GM19455 (cell line): ENCODE data around the gene FSTL5.

ENCODE experiments used
- ATAC-seq: cut with Tn5 transposase; IDR thresholded peaks from one replicate; pipeline ENCODE4 v1.9.1; 2021; ENCODE audit not compliant: unreplicated experiment

Gene FSTL5

DNA sequence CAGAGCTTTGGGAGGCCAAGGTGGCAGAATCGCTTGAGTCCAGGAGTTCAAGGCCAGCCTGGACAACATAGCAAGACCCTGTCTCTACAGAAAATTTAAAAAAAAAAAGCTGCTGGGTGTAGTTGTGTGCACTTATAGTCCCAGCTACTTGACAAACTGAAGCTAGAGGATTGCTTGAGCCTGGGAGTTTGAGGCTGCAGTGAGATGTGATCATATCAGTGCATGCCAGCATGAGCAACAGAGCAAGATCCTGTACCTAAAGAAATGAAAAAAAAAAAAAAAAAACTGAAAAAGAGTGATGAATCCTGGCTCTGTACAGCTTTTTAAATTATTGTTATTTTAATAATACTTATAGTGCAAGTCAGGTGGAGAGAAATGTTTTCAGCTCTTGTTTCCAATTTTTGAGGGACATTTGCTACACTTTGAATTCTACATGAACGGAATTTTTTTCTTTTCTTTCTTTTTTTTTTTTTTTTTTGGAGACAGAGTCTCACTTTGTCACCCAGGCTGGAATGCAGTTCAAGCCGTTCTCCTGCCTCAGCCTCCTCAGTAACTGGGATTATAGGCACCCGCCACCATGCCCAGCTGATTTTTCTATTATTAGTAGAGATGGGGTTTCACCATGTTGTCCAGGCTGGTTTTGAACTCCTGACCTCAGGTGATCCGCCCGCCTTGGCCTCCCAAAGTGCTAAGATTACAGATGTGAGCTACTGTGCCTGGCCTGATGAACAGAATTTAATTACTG lies 215.6 kb downstream of the FSTL5 start:
- ATAC-seq: no peak

DNA sequence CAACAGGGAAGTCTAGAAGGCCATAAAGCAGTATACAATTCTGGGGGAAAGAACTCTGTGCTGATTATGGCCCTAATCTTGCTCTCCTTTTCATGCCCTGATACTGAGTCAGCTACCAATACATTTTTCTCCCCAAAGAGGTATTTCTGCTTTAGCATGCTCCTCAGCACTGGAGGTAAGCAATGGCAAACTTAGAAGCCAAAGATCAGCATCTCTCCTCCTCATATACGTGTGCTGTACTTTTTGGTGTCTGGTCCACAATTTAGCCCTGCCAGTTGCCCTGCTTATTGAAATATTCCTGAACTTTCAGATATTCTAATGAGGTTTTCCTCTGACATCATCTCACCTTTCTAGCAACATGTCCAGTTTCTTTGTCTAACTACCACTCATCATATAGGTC lies 226.2 kb downstream of the FSTL5 start:
- no peak for ATAC-seq

DNA sequence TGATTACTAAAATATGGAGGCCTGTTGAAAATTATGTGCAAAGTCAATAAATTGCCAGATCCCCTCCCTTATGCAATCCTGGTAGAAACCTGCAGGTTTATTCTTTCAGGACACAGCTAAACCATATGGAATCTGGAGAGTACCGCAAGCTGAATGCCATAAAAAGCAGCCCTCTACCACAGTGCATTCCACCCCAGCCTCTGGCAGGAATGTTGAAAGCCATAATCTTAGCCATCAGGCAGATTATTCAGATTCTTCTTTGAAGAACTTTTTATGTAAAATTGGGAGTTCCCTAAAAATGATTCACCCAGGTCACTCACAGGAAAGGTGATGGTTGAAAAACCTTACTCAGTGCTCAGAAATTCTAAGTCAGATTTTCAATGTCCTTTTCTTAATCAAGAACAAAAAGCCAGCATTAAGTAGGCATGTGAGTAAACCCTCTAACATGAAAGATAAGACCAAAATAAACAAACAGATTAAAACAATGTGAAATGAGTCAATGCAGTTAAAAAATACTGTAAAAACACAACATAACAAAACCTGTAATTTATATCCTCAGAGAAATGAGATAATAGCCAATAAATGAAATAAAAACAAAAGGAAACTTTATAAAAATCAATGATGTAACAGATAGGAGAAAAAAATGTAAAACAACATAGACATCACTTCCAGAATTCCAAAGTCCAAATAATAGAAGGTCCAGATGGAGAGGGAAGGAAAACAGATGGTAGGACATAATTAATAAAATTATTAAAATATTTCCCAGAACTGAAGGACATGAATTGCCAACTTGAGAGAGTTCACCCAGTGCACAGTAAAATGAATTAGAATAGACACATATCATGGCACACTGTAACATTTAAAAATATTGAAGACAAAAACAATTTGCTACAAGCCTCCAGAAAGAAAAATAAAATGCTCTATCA lies 226.9 kb downstream of the FSTL5 start:
- no peak for ATAC-seq

DNA sequence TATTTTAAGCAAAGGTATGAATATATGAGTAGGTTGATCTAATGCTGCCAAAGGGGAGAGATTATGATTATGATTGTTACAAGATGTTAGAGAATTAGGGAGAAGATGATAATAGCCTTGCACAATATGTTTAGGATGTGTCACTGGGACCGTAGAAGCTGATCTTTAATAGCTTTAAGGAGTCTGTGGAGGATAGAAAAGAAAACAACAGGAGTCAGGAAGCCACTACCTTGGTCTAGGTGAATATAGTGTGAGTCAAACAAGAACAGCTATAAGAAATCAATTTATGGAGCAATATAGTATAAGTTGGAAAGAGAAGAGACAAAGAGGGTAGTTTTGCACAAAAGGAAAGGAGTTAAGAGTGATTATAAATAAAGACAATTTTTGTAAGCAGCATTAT lies 232.7 kb downstream of the FSTL5 start:
- ATAC-seq: no peak

DNA sequence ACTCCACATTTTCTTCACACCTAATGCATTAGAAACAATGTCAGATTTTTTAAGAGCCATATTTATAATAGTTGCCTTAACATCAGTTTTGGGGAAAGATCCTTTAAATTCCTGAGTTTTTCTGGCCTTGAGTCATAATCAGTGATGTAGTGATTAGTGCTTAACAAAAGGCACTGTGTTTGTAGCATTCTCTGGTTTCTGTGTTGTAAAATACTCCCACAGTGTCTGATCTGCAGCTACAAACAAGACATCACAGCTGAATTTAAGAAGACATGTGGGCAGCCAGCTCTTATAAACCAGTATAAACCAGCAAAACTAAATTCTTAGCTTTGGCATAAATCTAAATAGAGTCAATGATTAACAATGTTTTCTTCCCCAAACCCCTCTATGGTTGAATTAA lies 233.8 kb downstream of the FSTL5 start:
- ATAC-seq: no peak

DNA sequence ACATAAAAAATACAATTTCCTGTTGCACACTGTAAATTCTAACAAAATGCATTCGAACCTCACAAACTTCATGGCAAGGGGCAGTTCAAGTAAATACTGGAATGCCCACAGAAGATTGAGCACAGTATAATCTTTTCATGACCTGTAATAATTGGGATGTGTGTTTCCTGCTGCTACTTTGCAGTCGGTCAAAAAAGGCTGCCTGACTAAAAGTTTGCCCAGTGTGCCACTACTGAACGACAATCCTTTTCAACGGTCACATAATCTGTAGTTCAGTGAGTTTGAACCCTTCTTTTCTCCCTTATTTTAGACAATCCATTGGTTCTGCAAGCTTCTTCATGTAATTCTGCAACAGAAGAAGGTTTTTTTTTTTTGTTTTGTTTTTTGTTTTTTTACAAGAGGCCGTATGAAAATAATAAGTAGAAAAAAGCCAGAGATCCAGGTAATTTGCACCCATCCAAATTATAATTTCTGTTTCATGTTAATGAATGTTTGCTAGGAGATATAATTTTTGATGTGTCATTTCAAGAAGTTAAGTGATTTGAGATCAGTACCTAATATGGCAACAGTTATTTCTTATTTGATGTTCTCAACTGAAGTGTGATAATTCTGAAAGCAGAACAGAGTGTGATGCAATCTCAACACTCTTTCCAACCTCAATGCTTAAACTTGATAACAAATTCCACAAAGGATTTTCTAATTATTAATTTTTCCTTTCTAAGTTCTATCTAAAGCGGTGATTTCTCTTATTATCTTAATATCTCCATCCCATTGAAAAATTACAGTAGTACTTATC lies 237.6 kb downstream of the FSTL5 start:
- no peak for ATAC-seq

DNA sequence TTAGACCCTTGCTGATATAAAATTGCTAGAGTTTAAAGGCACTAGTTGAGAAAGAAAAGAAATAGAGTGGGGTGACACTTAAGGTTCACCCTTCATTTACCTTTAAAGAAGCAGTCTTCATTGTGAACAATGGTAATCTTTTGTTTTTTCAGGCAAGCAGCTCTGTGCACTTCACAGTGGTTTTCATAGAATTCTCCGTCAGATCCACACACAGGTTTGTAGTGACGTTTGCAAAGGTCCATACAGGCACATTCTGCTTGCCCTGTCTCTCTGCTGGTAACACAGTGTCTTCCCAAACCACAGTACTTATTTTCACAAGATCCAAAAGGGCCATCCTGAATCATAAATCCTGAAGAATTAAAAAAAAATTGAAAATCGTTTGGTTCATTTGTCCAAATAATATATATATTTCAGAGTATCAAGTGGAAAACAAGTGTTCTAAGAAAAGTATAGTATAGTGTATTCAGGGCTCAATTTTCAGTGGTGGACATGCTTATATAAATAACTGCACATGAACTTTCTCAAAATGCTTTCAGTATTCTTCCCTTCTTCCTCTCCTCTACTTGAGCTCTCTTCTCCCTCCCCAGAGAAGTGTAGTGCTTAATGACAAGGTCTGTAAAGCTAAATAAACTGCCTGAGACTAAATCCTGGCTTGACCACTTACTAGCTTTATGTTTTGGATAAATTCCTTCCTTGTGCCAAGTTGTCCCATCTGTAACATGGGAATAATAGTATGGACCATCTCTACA lies 243.3 kb downstream of the FSTL5 start:
- no peak for ATAC-seq

DNA sequence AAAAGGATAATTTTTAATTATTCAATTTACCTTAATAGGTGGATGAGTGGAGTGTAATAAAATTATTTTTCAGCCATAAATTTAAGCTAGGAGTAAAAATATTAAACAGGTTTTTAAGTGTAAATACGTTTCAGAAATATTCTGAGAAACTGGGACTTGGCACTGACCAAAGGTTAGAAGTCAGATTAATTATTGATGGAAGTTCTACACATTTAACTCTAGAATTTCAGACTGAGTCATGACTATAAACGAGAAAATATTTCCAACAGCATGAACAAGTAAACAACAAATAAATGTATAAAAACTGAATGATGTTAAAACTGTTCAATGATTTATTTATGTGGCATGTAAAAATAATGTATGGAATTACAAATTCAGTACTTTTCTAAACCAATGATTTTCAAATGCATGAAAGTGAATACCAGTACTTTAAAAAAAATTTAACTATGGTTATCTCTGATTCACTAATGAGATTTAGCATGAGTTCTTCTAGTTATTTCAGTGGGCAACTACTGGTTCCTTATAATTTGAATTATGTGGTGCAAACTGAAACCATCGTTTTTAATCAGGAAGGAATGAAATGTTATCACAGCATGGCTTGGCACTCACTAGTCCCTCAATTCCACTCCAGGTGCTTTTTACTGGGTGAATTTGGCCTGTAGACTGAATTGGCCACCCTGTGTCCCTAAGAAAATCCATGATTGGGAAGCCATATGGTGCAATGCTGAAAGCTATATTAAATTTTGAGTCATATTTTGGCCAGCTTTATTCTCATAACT lies 244.2 kb downstream of the FSTL5 start:
- ATAC-seq: no peak

DNA sequence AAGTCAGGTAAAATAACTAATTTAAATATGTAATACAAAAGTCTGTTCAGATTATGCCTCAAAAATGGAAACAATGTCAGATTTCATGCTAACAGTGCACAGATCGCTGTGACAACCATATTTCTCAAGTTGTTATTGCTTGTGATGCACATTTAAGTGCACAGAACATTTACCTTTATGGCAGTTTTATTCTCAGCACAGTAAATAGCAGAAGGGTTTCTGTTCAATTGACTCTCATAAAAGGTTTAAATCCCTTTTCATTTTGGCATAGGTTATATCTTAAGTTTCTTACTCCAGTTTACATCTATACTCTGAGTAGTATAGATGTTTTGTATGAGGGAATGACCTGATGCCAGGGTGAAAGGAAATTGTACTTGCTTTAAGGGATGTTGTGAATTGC lies 247.8 kb downstream of the FSTL5 start:
- ATAC-seq: no peak

DNA sequence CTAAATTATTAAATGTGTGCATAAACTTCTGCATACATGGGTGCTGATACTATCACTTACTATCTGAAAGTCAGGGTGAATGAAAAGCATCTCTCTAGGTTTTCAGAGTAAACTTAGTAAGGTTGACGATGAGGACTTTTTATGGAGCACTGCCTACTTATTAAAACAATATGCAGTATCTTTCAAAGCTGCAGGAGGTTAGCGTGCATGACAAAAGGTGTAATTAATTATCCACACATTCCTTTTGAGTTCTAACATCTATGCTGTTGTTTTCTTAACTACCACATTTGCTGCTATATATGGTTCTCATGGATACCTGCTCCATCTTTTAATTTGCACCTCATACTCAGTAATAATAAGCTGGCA lies 256.2 kb downstream of the FSTL5 start:
- no peak for ATAC-seq

DNA sequence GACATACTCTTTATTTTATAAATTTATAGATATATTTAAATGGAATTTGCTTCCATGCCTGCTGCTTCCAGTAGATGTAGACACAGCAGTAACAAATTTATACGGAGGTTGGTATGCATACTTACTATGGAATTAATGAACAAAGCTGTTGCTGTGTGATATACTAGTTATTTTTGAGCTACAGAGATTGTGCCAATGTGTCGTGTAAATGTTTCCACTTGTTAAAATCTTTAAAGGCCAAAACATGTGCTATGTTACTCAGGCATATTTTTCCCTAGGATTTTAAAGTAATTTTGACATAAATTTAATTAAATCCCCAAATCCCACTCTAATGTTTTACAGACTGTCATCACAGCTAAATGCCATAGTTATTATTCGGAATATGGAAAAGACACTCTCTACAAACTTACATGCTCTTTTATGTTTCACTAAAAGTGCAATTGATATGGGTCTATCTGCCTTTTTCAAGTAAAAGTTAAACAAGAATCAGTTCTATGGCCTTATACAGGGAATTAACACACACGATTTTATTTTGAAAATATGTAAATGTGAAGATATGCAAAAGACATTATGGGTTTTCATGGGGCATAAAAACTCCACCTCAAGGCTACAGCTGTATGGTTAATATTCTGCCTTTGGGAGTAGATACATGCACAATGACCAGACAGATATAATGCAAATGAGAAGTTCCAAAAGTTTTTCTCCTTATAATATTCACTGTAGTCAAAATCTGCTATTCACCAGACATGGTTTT lies 256.8 kb downstream of the FSTL5 start:
- no peak for ATAC-seq

DNA sequence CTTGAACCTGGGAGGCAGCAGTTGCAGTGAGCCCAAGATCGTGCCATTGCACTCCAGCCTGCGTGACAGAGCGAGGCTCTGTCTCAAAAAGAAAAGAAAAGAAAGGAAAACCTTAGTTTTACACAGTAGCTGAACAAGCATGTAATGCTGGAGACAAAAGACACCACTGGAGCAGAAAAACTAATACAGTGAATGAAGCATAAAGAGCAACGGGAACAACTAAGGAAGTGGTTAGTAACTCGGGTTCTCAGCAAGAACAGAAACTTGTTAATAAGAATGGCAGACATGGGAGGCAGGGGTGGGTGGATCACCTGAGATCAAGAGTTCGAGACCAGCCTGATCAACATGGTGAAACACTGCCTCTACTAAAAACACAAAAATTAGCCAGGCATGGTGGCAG lies 263.7 kb downstream of the FSTL5 start:
- no peak for ATAC-seq

DNA sequence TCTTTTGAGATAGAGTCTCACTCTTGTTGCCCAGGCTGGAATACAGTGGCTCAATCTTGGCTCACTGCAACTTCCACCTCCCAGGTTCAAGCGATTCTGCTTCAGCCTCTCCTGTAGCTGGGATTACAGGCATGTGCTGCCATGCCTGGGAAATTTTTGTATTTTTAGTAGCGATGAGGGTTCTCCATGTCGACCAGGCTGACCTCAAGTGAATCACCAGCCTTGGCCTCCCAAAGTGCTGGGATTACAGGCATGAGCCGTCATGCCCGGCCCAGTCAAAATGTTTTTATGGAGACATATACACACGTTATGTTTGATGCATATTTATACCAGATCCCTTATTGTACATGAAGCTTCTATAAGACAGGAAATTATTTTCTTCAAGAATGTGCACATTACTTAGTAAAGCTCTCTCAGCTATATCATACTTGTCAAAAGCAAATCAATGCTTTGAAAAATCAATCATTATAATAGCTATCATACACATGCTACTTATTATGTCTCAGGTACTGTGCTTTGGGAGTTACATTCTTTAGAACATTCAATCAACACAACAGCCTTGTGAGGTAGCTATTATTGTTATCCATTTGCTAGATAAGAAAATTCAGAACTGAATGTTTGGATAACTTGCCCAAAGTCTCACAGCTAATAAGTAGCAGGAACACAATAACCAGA lies 269.2 kb downstream of the FSTL5 start:
- ATAC-seq: no peak

DNA sequence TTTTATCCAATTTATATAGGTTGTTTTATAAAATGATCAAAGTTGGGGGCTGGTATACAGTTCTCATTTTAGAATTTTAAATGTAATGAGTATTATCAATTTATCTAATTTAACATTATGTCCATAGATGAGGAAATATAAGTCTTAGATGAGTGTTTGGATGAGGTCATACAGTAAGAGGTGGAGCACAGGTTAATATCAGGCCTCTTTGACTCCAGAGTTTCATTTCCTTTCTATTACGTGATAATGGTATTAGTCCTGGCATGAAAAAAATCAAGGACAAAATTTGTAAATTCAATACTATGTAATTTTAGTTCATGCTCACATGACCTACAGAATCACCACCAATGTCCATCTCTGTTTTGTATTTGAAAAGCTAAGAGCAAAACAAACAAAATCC lies 269.8 kb downstream of the FSTL5 start:
- ATAC-seq: no peak

DNA sequence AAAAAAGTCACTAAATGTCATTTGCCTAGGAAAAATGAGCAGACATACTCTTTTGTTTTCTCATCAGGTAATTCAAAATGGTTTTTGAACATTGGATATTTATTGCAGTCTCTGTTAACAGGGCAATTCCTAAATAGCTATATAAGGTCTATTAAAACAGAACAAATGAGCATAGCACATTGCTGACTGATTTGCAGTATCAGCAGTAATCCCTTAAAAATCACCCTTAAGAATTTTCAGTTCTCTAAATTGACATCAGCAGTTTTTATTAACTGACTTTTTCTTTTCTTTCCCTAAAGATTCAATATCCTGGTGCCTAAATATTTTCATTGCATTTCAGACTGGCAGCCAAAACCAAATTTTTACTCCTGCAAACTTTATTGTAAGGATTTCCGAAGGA lies 270.2 kb downstream of the FSTL5 start:
- no peak for ATAC-seq

DNA sequence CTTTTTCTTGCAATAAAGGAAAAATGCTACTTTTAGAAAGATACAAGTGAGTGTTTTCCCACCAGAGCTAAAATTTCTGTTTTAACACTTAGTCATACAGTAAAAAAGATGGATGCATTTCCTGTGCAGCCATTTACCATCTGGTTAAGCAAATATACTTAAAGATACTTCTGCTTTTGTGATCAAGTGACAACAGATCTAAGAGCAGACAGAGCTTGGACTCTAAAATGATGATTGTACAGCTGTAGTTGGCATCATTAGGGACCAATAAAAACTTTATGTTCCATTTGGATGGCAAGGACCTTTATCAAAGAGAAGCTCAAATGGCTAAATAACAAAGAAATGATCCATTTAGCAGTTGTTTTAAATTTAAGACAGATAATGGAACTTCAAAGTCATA lies 270.8 kb downstream of the FSTL5 start:
- no peak for ATAC-seq

DNA sequence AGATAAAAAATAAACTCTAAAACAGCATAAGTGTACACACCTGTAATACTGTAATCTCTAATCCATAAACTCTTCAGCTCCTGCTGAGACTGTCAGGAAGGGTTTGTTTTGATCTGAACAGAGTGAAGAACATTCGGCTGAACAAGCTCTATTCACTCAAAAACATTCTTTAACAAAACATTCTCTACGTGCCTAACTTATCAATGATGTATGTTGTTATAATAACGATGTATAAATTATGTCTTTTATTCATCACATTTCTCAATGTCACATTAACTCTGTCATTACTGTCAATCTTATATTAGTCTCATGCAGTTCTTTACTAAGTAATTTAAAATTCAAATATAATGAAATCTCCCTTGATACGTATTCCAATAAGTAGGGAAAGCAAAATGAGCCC lies 280.6 kb downstream of the FSTL5 start:
- ATAC-seq: no peak

DNA sequence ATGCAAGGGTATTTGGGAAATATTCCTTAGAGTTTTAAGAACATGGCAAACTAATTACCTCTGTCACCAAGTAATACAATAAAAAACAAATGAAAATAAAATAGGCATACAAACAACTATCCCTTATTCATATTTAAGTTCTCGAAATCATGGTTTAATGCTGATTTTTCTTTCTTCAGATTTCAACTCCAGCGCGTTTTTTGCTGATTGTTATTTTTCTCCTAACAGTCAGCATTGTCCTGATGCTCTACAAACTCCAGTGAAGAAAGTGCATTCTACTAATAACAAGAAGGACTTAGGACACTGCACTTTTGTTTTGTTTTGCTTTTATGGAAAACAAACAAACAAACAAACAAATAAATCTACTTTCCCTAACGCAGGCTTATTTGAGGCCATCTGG lies 282.4 kb downstream of the FSTL5 start:
- ATAC-seq: no peak

DNA sequence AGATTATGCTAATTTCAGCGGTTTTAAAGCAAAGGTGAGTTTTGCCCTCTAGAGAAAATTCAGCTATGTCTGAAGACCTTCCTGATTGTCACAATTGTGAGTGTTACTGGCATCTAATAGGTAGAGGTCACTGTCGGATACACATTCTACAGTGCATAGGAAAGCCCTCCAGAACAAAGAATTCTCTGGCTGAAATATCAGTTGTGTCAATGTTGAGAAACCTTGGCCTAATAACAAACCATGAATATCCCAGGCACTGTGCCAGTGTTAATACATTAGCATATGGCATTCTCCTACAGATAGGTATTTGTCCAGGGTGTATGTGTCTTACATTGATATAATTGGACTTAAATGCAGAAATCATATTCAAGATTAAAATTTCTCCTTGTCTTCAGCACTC lies 294.3 kb downstream of the FSTL5 start:
- ATAC-seq: no peak
